ENCODE data around the gene WFDC12. TPM values are rescaled to one million over a fixed set of nuclear protein-coding genes. Genes with fewer than 3 reads are reported as not detected.
"Not testable (repeated sequence)": the region's sequence is repeated elsewhere in the genome, so short reads cannot be mapped to it uniquely, and the experiment has no call there.

The WFDC12 gene, protein sequence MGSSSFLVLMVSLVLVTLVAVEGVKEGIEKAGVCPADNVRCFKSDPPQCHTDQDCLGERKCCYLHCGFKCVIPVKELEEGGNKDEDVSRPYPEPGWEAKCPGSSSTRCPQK
- polyA plus RNA-seq, result not detected

DNA sequence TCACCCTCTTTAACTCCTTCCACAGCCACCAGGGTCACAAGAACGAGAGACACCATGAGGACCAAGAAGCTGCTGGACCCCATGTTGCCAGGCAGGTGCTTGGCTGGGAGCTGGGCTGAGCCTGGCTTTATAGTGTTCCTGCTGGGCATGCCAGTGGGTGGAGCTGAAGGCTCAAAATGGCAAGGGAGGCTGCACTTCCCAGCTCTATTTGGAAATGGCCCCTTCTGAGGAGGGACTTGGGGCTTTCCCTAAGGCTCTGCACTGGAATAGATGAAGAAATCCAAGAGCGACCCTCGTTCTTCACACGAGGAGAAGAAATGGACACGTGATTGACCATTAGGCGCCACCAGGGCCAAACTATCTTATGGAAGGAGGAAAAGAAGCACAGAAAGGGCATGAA, at the start of gene WFDC12:
TSS of gene WFDC12 (minus strand) at position 101 of the 400 bp plus-strand sequence. CDS start at position 83, 18 bp downstream.
- no peak within 1 kb of the TSS for H3K4me3 Mint-ChIP-seq
- no peak within 1 kb of the TSS for H3K27ac Mint-ChIP-seq
- no peaks in the 10 kb centered on the region for H3K4me1 Mint-ChIP-seq
- no peak for DNase-seq
- H3K27me3 Mint-ChIP-seq (ENCODE audit: low read depth in 3 of 3), result peaks cover 2 to 14% (median 10%) of the 10 kb centered on the region in 3 donors
- H3K9me3 Mint-ChIP-seq, result no peaks in the 10 kb centered on the region
- H3K36me3 Mint-ChIP-seq, result no peaks in the 10 kb centered on the region

DNA sequence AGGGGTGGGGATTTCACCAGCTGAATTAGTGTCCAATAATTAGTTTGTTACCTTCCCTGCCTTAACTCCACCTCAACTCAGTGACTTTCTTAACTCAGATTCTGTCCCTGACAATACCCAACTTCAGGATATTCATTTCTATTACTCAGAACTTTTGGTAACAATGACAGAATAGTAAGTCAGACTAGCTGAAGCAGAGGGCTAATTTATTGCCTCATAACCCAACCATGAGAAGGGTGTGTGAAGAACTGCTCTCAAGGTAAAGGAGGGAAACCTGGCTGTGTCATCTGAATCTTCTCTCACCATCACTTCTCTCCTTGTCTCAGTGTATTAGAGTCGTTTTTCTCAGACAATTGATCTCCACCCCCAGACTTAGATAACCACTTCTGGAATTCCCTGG, 49.3 kb upstream of the WFDC12 start:
- Mint-ChIP-seq H3K36me3 (no peaks in the 10 kb centered on the region), H3K4me3 (no peak overlapping the region), H3K9me3 (no peaks in the 10 kb centered on the region), H3K27ac (no peak overlapping the region), H3K4me1 (no peaks in the 10 kb centered on the region), H3K27me3 (ENCODE audit: low read depth in 3 of 3) (peaks cover 0 to 16% (median 2%) of the 10 kb centered on the region in 3 donors)
- no peak for DNase-seq

GRCh38 chr20:45164906-45165305, 40.6 kb upstream of the WFDC12 start:
- Mint-ChIP-seq H3K36me3 (no peaks in the 10 kb centered on the region), H3K27me3 (ENCODE audit: low read depth in 3 of 3) (peaks cover 6 to 42% (median 9%) of the 10 kb centered on the region in 3 donors), H3K9me3 (peaks cover 0 to 34% (median 15%) of the 10 kb centered on the region in 6 donors)

DNA sequence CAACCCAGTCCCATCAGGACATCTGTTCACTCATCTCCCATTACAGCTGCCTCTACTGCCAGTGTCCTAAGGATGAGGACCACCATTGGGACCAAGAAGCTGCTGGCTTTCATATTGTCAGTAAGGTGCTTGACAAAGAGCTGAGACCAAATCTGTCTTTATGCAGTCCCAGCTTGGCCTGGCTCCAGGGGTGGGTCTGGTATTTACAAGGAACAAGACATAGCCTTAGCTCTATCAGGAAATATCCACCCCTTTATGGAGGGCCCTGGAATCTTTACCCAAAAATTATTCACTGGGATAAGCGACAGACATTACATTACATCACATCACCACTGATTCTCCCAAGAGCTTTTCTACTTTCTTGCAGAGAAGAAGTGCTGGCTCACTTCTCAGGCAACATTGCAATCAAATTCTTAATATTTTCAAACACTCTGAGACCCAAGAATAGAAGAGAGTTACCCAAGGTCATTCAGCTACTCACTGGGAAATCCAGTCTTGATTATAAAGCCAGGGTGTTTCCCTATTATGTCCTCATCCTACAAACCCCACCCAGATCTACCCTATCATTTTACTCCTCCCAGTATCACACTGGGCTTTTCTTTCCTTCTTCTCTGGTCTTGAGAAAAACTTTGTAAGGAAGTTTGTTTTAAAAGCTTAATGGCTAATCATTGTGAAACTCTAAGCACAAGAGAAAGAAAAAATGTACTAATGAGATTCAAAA, 39.0 kb upstream of the WFDC12 start:
- Mint-ChIP-seq H3K27ac (no peak overlapping the region), H3K36me3 (peaks cover 0 to 4% (median 4%) of the 10 kb centered on the region in 3 donors), H3K27me3 (ENCODE audit: low read depth in 3 of 3) (peaks cover 6 to 47% (median 15%) of the 10 kb centered on the region in 3 donors), H3K4me1 (no peaks in the 10 kb centered on the region), H3K4me3 (peak overlapping the region in 1 of 5 donors; percentile 4), H3K9me3 (peaks cover 10 to 47% (median 26%) of the 10 kb centered on the region in 6 donors)
- DNase-seq, result no peak

More at GRCh38 chr20:45164906-45165305, 40.6 kb upstream of the WFDC12 start:
- Mint-ChIP-seq H3K4me1 (no peaks in the 10 kb centered on the region), H3K27ac (no peak overlapping the region), H3K4me3 (no peak overlapping the region)
- DNase-seq, result no peak

DNA sequence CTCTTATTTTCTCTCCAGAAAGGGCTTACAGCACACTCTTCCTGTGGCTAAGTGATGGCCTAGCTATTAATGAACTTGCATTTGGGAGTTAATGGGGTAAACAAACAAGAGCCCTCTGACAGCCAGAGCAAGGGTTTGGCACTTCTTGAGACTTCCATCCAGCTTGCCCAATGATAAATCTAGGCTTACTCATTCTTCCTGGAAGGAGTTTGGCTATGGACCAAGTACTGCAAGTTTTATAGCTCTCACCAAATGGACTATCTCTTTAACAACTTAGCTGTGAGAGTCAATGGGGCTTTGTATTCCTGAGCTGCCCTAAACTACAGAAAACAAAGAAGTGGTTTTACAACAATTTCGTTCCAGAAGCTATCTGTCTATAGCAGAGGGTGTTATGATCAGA, 33.7 kb upstream of the WFDC12 start:
- H3K4me1 Mint-ChIP-seq, result no peaks in the 10 kb centered on the region
- no peak for DNase-seq
- no peak overlapping the region for H3K4me3 Mint-ChIP-seq
- H3K27me3 Mint-ChIP-seq (ENCODE audit: low read depth in 3 of 3), result peaks cover 5 to 34% (median 9%) of the 10 kb centered on the region in 3 donors
- H3K36me3 Mint-ChIP-seq, result peaks cover 0 to 5% (median 4%) of the 10 kb centered on the region in 3 donors
- H3K27ac Mint-ChIP-seq, result no peak overlapping the region
- peaks cover 10 to 26% (median 21%) of the 10 kb centered on the region in 6 donors for H3K9me3 Mint-ChIP-seq

- H3K9me3 Mint-ChIP-seq, result peaks cover 10 to 16% (median 12%) of the 10 kb centered on the region in 6 donors
- DNase-seq, result no peak
- H3K36me3 Mint-ChIP-seq, result peaks cover 0 to 5% (median 4%) of the 10 kb centered on the region in 3 donors
- H3K27me3 Mint-ChIP-seq (ENCODE audit: low read depth in 3 of 3), result peaks cover 5 to 22% (median 6%) of the 10 kb centered on the region in 3 donors
- no peak overlapping the region for H3K4me3 Mint-ChIP-seq
- H3K27ac Mint-ChIP-seq, result no peak overlapping the region
- no peaks in the 10 kb centered on the region for H3K4me1 Mint-ChIP-seq
These were observed 32.4 kb upstream of the WFDC12 start for GRCh38 chr20:45156713-45157112.

DNA sequence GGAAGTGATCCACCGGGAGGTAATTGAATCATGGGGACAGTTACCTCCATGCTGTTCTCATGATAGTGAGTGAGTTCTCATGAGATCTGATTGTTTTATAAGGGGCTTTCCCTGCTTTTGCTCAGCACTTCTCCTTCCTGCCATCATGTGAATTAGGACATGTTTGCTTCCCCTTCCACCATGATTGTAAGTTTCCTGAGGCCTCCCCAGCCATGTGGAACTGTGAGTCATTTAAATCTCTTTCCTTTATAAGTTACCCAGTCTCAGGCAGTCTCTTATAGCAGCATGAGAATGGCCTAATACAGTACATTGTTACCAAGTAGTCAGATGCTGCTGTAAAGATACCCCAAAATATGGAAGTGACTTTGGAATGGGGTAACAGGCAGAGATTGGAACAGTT, 30.5 kb upstream of the WFDC12 start:
- H3K4me3 Mint-ChIP-seq, H3K27ac Mint-ChIP-seq, DNase-seq, H3K36me3 Mint-ChIP-seq, H3K4me1 Mint-ChIP-seq: not testable (repeated sequence)
- peaks cover 9 to 14% (median 10%) of the 10 kb centered on the region in 6 donors for H3K9me3 Mint-ChIP-seq
- H3K27me3 Mint-ChIP-seq (ENCODE audit: low read depth in 3 of 3), result peaks cover 5 to 10% (median 6%) of the 10 kb centered on the region in 3 donors

- no peak overlapping the region for H3K4me3 Mint-ChIP-seq
- H3K27me3 Mint-ChIP-seq (ENCODE audit: low read depth in 3 of 3), result peaks cover 4 to 12% (median 5%) of the 10 kb centered on the region in 3 donors
- H3K27ac Mint-ChIP-seq, result no peak overlapping the region
- H3K36me3 Mint-ChIP-seq, result peaks cover 0 to 5% (median 4%) of the 10 kb centered on the region in 3 donors
- H3K9me3 Mint-ChIP-seq, result peaks cover 6 to 11% (median 9%) of the 10 kb centered on the region in 6 donors
- DNase-seq, result no peak
- no peaks in the 10 kb centered on the region for H3K4me1 Mint-ChIP-seq
These were observed 29.9 kb upstream of the WFDC12 start for GRCh38 chr20:45154183-45154582.

DNA sequence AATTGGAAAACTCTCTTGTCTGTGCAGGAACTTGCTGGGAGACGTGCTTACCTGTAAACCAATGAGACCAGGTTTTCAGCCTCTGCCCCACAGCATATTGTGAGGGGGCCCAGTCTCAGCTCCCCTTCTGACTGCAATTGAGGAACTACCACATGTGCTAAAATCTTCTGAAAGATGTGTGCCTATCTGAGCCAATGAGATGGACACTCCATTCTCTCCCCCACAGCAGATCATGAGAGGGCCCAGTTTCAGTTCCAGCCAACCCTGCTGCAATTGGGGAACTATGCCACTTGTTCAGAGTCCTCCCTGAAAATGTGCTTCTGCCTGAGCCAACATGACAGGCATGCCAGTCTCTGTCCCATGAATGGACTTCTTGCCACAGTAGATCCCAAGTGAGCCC, 29.5 kb upstream of the WFDC12 start:
- H3K27ac Mint-ChIP-seq, result no peak overlapping the region

GRCh38 chr20:45153147-45153546, 28.9 kb upstream of the WFDC12 start:
- no peak for DNase-seq
- no peaks in the 10 kb centered on the region for H3K36me3 Mint-ChIP-seq
- peaks cover 0 to under 1% (median 0%) of the 10 kb centered on the region in 6 donors for H3K9me3 Mint-ChIP-seq
- no peak overlapping the region for H3K27ac Mint-ChIP-seq
- peaks cover 1 to 6% (median 5%) of the 10 kb centered on the region in 3 donors for H3K27me3 Mint-ChIP-seq (ENCODE audit: low read depth in 3 of 3)
- no peaks in the 10 kb centered on the region for H3K4me1 Mint-ChIP-seq
- no peak overlapping the region for H3K4me3 Mint-ChIP-seq

More for the DNA sequence above, 29.5 kb upstream of the WFDC12 start:
- peaks cover under 1 to 12% (median 5%) of the 10 kb centered on the region in 3 donors for H3K27me3 Mint-ChIP-seq (ENCODE audit: low read depth in 3 of 3)
- H3K4me3 Mint-ChIP-seq, result no peak overlapping the region
- H3K4me1 Mint-ChIP-seq, result no peaks in the 10 kb centered on the region
- peaks cover 0 to 5% (median under 1%) of the 10 kb centered on the region in 3 donors for H3K36me3 Mint-ChIP-seq
- DNase-seq, result no peak
- peaks cover 2 to 7% (median 4%) of the 10 kb centered on the region in 6 donors for H3K9me3 Mint-ChIP-seq

DNA sequence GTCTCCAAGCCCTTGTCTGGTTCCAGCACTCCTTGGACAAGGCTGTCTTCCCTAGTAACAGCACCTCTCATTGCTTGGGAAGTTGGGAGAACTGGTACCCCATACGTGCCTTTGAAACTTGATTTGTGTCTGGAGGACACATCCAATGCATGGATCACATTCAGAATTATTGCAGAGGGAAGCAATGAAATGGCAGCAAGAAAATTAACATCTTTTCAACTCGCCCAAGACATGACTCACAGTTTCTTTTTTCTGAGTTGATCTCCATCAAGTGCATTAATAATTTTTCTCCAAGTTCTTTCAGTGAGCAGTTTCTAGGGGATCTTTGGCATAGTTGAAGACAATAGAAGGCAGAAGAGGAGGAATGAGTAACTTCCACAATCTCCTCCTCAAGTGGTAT, 28.1 kb upstream of the WFDC12 start:
- peaks cover 1 to 7% (median 5%) of the 10 kb centered on the region in 3 donors for H3K27me3 Mint-ChIP-seq (ENCODE audit: low read depth in 3 of 3)
- no peak for DNase-seq
- no peak overlapping the region for H3K27ac Mint-ChIP-seq
- no peak overlapping the region for H3K4me3 Mint-ChIP-seq
- no peaks in the 10 kb centered on the region for H3K36me3 Mint-ChIP-seq
- no peaks in the 10 kb centered on the region for H3K9me3 Mint-ChIP-seq
- no peaks in the 10 kb centered on the region for H3K4me1 Mint-ChIP-seq

GRCh38 chr20:45149062-45149461, 24.8 kb upstream of the WFDC12 start:
- no peaks in the 10 kb centered on the region for H3K9me3 Mint-ChIP-seq
- peaks cover 0 to 15% (median 1%) of the 10 kb centered on the region in 3 donors for H3K27me3 Mint-ChIP-seq (ENCODE audit: low read depth in 3 of 3)
- no peak for DNase-seq
- no peak overlapping the region for H3K4me3 Mint-ChIP-seq
- H3K36me3 Mint-ChIP-seq, result no peaks in the 10 kb centered on the region
- H3K4me1 Mint-ChIP-seq, result no peaks in the 10 kb centered on the region
- H3K27ac Mint-ChIP-seq, result no peak overlapping the region

- H3K4me1 Mint-ChIP-seq, result no peaks in the 10 kb centered on the region
- no peak overlapping the region for H3K4me3 Mint-ChIP-seq
- H3K27ac Mint-ChIP-seq, result no peak overlapping the region
- no peak for DNase-seq
- no peaks in the 10 kb centered on the region for H3K36me3 Mint-ChIP-seq
- peaks cover 0 to 7% (median 0%) of the 10 kb centered on the region in 3 donors for H3K27me3 Mint-ChIP-seq (ENCODE audit: low read depth in 3 of 3)
- H3K9me3 Mint-ChIP-seq, result no peaks in the 10 kb centered on the region
These were observed 16.6 kb upstream of the WFDC12 start for GRCh38 chr20:45140836-45141235.

DNA sequence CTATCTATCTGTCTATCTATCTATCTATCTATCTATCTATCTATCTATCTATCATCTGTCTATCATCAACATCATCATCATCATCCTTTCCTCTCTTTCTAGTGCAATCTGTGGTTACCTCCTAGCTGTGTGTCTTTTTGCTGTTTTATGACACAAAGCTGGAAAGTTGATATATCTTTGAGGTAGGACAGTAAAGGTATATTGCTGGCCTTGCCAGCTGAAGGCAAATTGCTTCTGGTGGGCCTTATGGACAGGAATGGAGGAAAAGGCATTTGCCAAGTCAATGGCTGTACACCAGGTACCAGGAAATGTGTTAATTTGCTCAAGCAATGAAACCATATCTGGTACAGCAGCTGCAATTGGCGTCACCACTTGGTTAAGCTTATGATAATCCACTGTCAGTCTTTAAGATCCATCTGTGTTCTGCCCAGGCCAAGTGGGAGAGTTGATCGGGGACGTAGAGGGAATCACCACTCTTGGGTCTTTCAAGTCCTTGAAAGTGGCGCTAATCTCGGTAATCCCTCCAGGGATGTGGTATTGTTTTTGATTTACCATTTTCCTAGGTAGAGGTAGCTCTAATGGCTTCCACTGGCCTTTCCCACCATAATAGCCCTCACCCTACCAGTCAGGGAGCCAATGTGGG, 15.6 kb upstream of the WFDC12 start:
- H3K36me3 Mint-ChIP-seq; H3K27ac Mint-ChIP-seq; H3K9me3 Mint-ChIP-seq; DNase-seq; H3K4me1 Mint-ChIP-seq; H3K27me3 Mint-ChIP-seq (ENCODE audit: low read depth in 3 of 3); H3K4me3 Mint-ChIP-seq: not testable (repeated sequence)

Data from immature natural killer cell (primary cell).